Mesendoderm (in vitro differentiated cells): ENCODE results near the gene CPD.

Experiments
- DNase-seq: peaks from one replicate; pipeline ENCODE4 v3.0.0; 2013
- H2AK5ac ChIP-seq: 2 replicates; pipeline ENCODE4 v1.6.1; 2013; ENCODE audit warnings: low read length, inconsistent platforms
- H2BK120ac ChIP-seq: 2 replicates; pipeline ENCODE4 v1.6.1; 2013; ENCODE audit warnings: low read depth, mild to moderate bottlenecking, low read length, moderate library complexity, mixed read lengths
- H2BK15ac ChIP-seq: replicated peaks from 2 replicates; pipeline ENCODE4 v1.6.1; 2013; ENCODE audit warnings: low read depth, mild to moderate bottlenecking, moderate library complexity
- H2BK5ac ChIP-seq: 2 replicates; pipeline ENCODE4 v1.6.1; 2013; ENCODE audit warnings: low read length, inconsistent platforms
- H3K18ac ChIP-seq: 2 replicates; pipeline ENCODE4 v1.6.1; 2013; ENCODE audit warnings: mild to moderate bottlenecking, low read length, mixed read lengths
- H3K23ac ChIP-seq: one replicate; pipeline ENCODE4 v1.6.1; 2013; ENCODE audit warnings: low read length
- H3K27ac ChIP-seq: 2 replicates; pipeline ENCODE4 v1.5.1; 2013; ENCODE audit warnings: low read depth, mild to moderate bottlenecking, inconsistent platforms, low read length, moderate library complexity
- H3K27me3 ChIP-seq: 2 replicates; pipeline ENCODE4 v1.6.1; 2013; ENCODE audit warnings: low read length, control low read depth, mild to moderate bottlenecking, inconsistent platforms; ENCODE audit not compliant: insufficient read depth, poor library complexity
- H3K36me3 ChIP-seq: 2 replicates; pipeline ENCODE4 v1.6.1; 2013; ENCODE audit warnings: low read length, inconsistent platforms; ENCODE audit not compliant: control insufficient read depth, insufficient read depth
- H3K4ac ChIP-seq: one replicate; pipeline ENCODE4 v1.6.1; 2013; ENCODE audit warnings: low read depth, mild to moderate bottlenecking, low read length, moderate library complexity
- H3K4me1 ChIP-seq: 2 replicates; pipeline ENCODE4 v1.6.1; 2013; ENCODE audit warnings: low read depth, low read length, inconsistent platforms; ENCODE audit not compliant: control insufficient read depth
- H3K4me2 ChIP-seq: 2 replicates; pipeline ENCODE4 v1.6.1; 2013; ENCODE audit warnings: low read length
- H3K4me3 ChIP-seq: 2 replicates; pipeline ENCODE4 v1.5.1; 2013; ENCODE audit warnings: mild to moderate bottlenecking, low read length
- H3K56ac ChIP-seq: one replicate; pipeline ENCODE4 v1.6.1; 2013; ENCODE audit warnings: low read length
- H3K79me1 ChIP-seq: 2 replicates; pipeline ENCODE4 v1.6.1; 2013; ENCODE audit warnings: low read length, inconsistent platforms
- H3K79me2 ChIP-seq: 2 replicates; pipeline ENCODE4 v1.6.1; 2013; ENCODE audit warnings: mild to moderate bottlenecking, low read length; ENCODE audit not compliant: control insufficient read depth, insufficient read depth
- H3K9ac ChIP-seq: 2 replicates; pipeline ENCODE4 v1.6.1; 2013; ENCODE audit warnings: low read length, inconsistent platforms
- H4K5ac ChIP-seq: one replicate; pipeline ENCODE4 v1.6.1; 2013; ENCODE audit warnings: low read length
- H4K8ac ChIP-seq: one replicate; pipeline ENCODE4 v1.6.1; 2013; ENCODE audit warnings: low read depth, mild to moderate bottlenecking, control low read depth, low read length, moderate library complexity
- WGBS: extraction: QIAGEN DNeasy Blood & Tissue Kit; methylation state at CpG from one replicate; pipeline ENCODE4 v1.1.7; 2013; ENCODE audit warnings: low lambda C conversion rate, missing lambda C conversion rate; ENCODE audit not compliant: insufficient coverage; ENCODE audit errors: extremely low coverage; 5-methylcytosine and 5-hydroxymethylcytosine counted together

CPD gene

DNA sequence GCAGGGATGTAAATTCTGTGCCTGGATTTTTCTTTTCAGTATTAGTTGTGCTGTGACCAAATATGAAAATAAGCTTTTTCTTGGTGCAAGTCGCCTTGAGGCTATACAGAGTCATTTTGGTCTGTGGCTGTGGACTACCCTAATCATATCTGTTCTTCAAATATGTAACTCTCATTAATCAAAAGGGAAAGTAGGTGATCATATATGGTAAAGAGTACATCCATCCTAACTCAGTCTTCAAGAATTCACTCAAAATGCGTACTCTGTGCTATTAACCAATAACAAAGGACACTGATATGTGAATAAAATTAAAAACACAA lies 2.6 kb downstream of the CPD start:
- Histone ChIP-seq H3K27ac (no peak overlapping the region), H3K79me1 (peaks cover 1% of the 10 kb centered on the region), H3K4ac (no peak overlapping the region), H3K36me3 (no peaks in the 10 kb centered on the region), H3K56ac (no peak overlapping the region), H4K5ac (no peak overlapping the region), H2BK5ac (no peak overlapping the region), H3K4me1 (peaks cover 9% of the 10 kb centered on the region), H3K27me3 (no peaks in the 10 kb centered on the region), H4K8ac (no peak overlapping the region), H3K79me2 (peaks cover 4% of the 10 kb centered on the region), H3K9ac (peak overlapping the region; percentile 8), H2BK15ac (no peak overlapping the region), H3K4me2 (peak overlapping the region; percentile 2), H3K18ac (no peak overlapping the region), H2AK5ac (no peak overlapping the region), H3K4me3 (no peak overlapping the region), H3K23ac (no peak overlapping the region), H2BK120ac (no peak overlapping the region)
- no CpG with 5 or more reads among the region's 2 CpGs for WGBS
- no peak for DNase-seq

DNA sequence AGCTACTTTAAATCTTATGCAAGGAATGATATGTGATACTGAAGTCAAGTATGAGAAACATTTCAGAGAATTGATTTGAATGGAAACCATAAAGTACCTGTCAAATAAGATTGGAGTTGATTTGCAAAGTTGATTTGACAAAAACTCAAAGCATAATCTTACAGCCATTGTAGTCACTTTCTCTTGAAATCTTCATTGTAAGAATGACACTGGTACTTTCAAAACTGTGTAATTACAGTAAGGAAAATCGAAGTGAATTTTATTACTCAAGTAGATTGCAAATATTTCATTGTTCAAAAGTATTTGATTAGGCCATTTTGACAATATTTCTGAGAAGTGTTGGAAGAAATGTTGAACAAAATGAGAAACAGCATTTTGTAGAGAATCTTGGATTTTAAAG lies 3.6 kb downstream of the CPD start:
- Histone ChIP-seq H2BK5ac (no peak overlapping the region), H3K4me3 (no peak overlapping the region), H3K23ac (no peak overlapping the region), H2AK5ac (no peak overlapping the region), H3K4ac (no peak overlapping the region), H3K79me1 (peaks cover 1% of the 10 kb centered on the region), H4K5ac (no peak overlapping the region), H3K4me2 (no peak overlapping the region), H3K56ac (no peak overlapping the region), H3K79me2 (peaks cover 4% of the 10 kb centered on the region), H3K9ac (no peak overlapping the region), H3K36me3 (no peaks in the 10 kb centered on the region), H4K8ac (no peak overlapping the region), H2BK120ac (no peak overlapping the region), H3K27ac (no peak overlapping the region), H3K27me3 (no peaks in the 10 kb centered on the region), H3K18ac (no peak overlapping the region), H3K4me1 (peaks cover 6% of the 10 kb centered on the region), H2BK15ac (no peak overlapping the region)
- WGBS: no CpG with 5 or more reads among the region's 1 CpG
- DNase-seq: no peak

DNA sequence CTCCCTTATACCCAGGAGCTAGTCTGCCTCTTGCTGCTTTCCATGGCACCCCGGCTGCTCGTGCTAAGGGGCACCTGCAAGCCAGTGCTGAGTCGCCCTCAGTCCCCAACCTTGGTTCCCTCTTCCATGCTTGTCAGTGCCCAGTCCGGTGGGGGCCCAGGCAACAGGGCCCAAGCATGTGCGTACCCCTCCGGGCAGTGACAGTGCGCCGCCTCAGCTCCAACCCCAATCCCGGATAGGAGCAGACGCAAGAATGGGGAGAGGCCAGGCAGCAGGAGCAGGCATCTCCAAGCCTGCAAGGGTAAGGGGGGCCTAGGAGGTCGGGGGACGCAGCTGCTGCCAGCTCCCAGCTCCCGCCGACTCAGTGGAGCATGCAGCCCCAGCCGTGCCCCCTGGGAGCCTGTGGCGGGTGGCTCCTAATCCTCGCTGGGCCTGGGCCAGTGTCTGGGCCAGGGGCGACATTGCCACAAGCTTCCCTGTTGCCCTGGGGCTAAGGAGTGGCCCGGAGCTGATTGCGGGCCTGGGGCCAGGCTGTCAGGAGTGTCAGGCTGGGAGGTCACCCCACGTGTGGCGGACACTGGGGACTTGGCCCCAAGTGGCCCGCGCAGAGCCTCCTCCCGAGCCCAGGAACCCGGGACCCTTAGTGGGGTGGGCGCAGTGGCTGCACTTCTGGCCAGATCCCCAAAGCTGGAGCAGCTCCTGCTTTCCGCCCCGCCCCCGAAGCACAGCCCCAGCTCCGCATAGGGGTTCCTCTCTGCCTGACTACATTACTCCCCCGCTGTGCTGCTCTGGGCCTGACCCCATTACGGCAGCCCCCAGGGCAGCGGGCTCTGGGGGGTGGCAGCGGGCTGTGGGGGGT lies 9.8 kb downstream of the CPD start:
- no peak overlapping the region for H3K4ac ChIP-seq
- H3K23ac ChIP-seq: peak overlapping the region; percentile 32
- no peak for DNase-seq
- no peak overlapping the region for H3K27ac ChIP-seq
- no peaks in the 10 kb centered on the region for H3K79me2 ChIP-seq
- H2BK5ac ChIP-seq: no peak overlapping the region
- no peak overlapping the region for H2AK5ac ChIP-seq
- no peak overlapping the region for H2BK15ac ChIP-seq
- H3K4me1 ChIP-seq: no peaks in the 10 kb centered on the region
- H4K8ac ChIP-seq: no peak overlapping the region
- H3K27me3 ChIP-seq: no peaks in the 10 kb centered on the region
- WGBS: no CpG with 5 or more reads among the region's 35 CpGs
- H3K36me3 ChIP-seq: no peaks in the 10 kb centered on the region
- H3K79me1 ChIP-seq: peaks cover 2% of the 10 kb centered on the region
- no peak overlapping the region for H2BK120ac ChIP-seq
- H3K18ac ChIP-seq: no peak overlapping the region
- H3K56ac ChIP-seq: peak overlapping the region; percentile 31
- H3K4me3 ChIP-seq: no peak overlapping the region
- no peak overlapping the region for H4K5ac ChIP-seq
- no peak overlapping the region for H3K4me2 ChIP-seq
- H3K9ac ChIP-seq: no peak overlapping the region

DNA sequence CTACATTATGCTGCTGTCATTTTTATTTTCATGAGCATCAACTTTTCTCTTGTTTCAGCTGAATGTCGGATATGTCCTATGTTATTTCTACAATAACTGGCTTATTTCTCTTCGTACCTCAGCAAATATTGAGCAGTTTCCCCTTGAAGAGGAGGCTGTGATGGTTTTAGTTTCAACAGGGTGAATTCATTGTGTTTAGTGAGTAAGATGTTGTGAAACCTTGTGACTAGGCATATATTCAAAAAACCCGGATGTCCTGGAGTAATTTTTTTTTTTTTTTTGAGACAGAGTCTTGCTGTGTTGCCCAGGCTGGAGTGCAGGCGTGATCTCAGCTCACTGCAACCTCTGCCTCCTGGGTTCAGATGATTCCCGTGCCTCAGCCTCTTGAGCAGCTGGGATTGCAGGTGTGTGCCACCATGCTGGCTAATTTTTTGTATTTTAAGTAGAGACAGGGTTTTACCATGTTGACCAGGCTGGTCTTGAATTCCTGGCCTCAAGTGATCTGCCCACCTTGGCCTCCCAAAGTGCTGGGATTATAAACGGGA lies 11.1 kb downstream of the CPD start:
- H3K79me1 ChIP-seq: peaks cover 2% of the 10 kb centered on the region
- no peak overlapping the region for H4K8ac ChIP-seq
- no peak overlapping the region for H2BK5ac ChIP-seq
- no peak overlapping the region for H3K9ac ChIP-seq
- no peak overlapping the region for H4K5ac ChIP-seq
- no peak overlapping the region for H2BK120ac ChIP-seq
- no peak overlapping the region for H3K18ac ChIP-seq
- no peaks in the 10 kb centered on the region for H3K27me3 ChIP-seq
- WGBS: no CpG with 5 or more reads among the region's 6 CpGs
- H3K4me1 ChIP-seq: peaks cover 2% of the 10 kb centered on the region
- no peaks in the 10 kb centered on the region for H3K36me3 ChIP-seq
- H3K27ac ChIP-seq: no peak overlapping the region
- no peaks in the 10 kb centered on the region for H3K79me2 ChIP-seq
- H3K4me3 ChIP-seq: no peak overlapping the region
- no peak overlapping the region for H3K56ac ChIP-seq
- H3K23ac ChIP-seq: no peak overlapping the region
- H3K4me2 ChIP-seq: no peak overlapping the region
- no peak overlapping the region for H2AK5ac ChIP-seq
- H2BK15ac ChIP-seq: no peak overlapping the region
- no peak overlapping the region for H3K4ac ChIP-seq
- DNase-seq: no peak

DNA sequence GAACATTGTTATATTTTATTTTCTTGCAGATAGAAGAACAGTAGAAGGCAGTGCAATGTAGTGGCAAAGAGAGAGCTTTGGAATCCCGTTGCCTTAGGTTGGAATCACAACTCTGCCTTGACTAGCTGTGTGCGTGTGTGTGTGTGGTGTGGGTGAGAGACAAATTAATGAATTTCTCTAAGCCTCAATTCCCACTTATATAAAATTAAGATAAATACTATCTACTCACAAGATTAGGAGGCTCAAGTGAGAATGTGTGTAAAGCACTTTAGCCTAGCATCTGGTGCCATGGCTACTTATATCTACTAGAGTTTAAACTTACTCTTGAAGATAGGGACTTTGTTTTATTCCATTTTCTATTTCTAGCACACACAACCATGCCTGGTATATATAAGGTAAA lies 12.8 kb downstream of the CPD start:
- Histone ChIP-seq H3K4me2 (no peak overlapping the region), H3K4ac (no peak overlapping the region), H3K27me3 (no peaks in the 10 kb centered on the region), H3K18ac (no peak overlapping the region), H3K23ac (no peak overlapping the region), H4K5ac (no peak overlapping the region), H3K4me3 (no peak overlapping the region), H2AK5ac (no peak overlapping the region), H3K27ac (no peak overlapping the region), H3K36me3 (no peaks in the 10 kb centered on the region), H4K8ac (no peak overlapping the region), H3K56ac (no peak overlapping the region), H2BK15ac (no peak overlapping the region), H3K79me2 (no peaks in the 10 kb centered on the region), H2BK5ac (no peak overlapping the region), H3K4me1 (peaks cover 2% of the 10 kb centered on the region), H2BK120ac (no peak overlapping the region), H3K9ac (no peak overlapping the region), H3K79me1 (peaks cover 2% of the 10 kb centered on the region)
- DNase-seq: peak; percentile 42
- WGBS: no CpG with 5 or more reads among the region's 2 CpGs

DNA sequence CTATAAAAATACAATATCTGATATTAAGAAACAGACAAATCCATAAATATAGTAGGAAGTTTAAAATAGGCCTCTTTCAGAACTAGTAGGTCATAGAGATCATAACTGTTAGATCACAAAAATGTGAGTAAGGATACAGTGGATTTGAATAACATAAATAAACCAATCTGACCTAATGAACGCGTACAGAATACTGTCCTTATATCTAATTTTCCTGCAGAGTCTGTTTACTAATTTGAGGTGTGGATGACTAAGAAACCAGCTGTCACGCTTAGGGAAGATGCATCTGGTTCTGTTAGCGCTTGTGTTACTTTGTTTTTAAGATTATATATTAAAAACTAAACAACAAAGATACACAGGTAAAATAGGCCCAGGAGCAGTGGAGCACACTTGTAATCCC lies 14.8 kb downstream of the CPD start:
- no peaks in the 10 kb centered on the region for H3K79me2 ChIP-seq
- no peaks in the 10 kb centered on the region for H3K79me1 ChIP-seq
- H4K5ac ChIP-seq: no peak overlapping the region
- no peak overlapping the region for H3K27ac ChIP-seq
- no CpG with 5 or more reads among the region's 4 CpGs for WGBS
- no peak for DNase-seq
- H3K9ac ChIP-seq: no peak overlapping the region
- H2BK15ac ChIP-seq: no peak overlapping the region
- H4K8ac ChIP-seq: no peak overlapping the region
- H3K4ac ChIP-seq: no peak overlapping the region
- H2AK5ac ChIP-seq: no peak overlapping the region
- no peak overlapping the region for H3K23ac ChIP-seq
- H3K36me3 ChIP-seq: no peaks in the 10 kb centered on the region
- no peak overlapping the region for H2BK120ac ChIP-seq
- no peak overlapping the region for H3K18ac ChIP-seq
- peaks cover 2% of the 10 kb centered on the region for H3K4me1 ChIP-seq
- H3K4me3 ChIP-seq: no peak overlapping the region
- no peaks in the 10 kb centered on the region for H3K27me3 ChIP-seq
- H3K56ac ChIP-seq: no peak overlapping the region
- no peak overlapping the region for H3K4me2 ChIP-seq
- H2BK5ac ChIP-seq: no peak overlapping the region
